Measurements from ENCODE around the gene NR0B1. TPM values are rescaled to one million over a fixed set of nuclear protein-coding genes. Genes with fewer than 3 reads are reported as not detected.

Gene NR0B1
- total RNA-seq, 1 donor from 2014 or later = 0.23 TPM

- DNase-seq (ENCODE audit: extremely low read depth, low read depth, low spot score) = no peak
Observed at GRCh38 chrX:30275498-30275897, 33.7 kb downstream of the NR0B1 start.

DNA sequence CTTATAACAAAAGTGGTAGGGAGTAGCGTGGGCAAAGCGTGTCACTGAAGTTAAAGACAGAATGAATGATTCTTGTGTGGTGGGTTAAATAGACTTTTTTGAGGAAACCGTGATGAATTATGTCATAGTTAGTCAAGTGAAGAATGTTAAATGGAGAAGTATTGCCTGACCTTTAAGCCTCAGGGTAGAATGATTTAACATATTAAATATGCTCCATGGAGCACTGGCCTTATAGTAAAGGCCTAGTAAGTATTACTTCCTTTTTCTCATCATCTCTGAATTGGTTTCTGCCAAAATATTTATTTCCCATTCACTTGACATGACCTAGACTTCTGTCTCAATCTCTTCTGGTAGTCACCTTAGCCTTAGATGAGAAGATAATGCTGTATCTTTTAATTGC, 38.6 kb downstream of the NR0B1 start:
- no peak for DNase-seq (ENCODE audit: extremely low read depth, low read depth, low spot score)

GRCh38 chrX:30262763-30263162, 46.4 kb downstream of the NR0B1 start:
- DNase-seq (ENCODE audit: extremely low read depth, low read depth, low spot score) = no peak

- DNase-seq (ENCODE audit: extremely low read depth, low read depth, low spot score) = no peak
Observed at GRCh38 chrX:30261012-30261411, 48.2 kb downstream of the NR0B1 start.

GRCh38 chrX:30259927-30260326, 49.3 kb downstream of the NR0B1 start:
- no peak for DNase-seq (ENCODE audit: extremely low read depth, low read depth, low spot score)

Other genes with a start within 250 kb of the NR0B1 start
- not detected in 2 replicates for gene MAGEB2, start 93.8 kb downstream of the NR0B1 start, total RNA-seq
- not detected in 2 replicates for gene MAGEB3, start 78.7 kb downstream of the NR0B1 start, total RNA-seq
- not detected in 2 replicates for gene MAGEB4, start 67.4 kb downstream of the NR0B1 start, total RNA-seq
- gene MAGEB1, start 62.2 kb downstream of the NR0B1 start, total RNA-seq = not detected in 2 replicates